Cardiac fibroblast (primary cell): ENCODE results near the gene DIAPH2.

Experiments used
- DNase-seq, 2 donors: peaks; one replicate each; pipeline versions ENCODE4 v3.0.0 to v3.0.0-alpha.2; 2010; ENCODE audit warnings: low read depth in 2 of 2
- H3K4me3 ChIP-seq, 2 donors: replicated peaks in 1 of 2; 1 replicate in 1 of 2; 2 replicates in 1 of 2; pipeline ENCODE4 v1.5.1; 2011; ENCODE audit warnings: low read depth in 2 of 2, low read length in 2 of 2, mild to moderate bottlenecking in 2 of 2, moderate library complexity in 1 of 2
- CTCF ChIP-seq: IDR thresholded peaks from one replicate; pipeline ENCODE4 v1.5.1; 2011; ENCODE audit warnings: low read depth, mild to moderate bottlenecking, low read length, inconsistent platforms

The DIAPH2 gene

GRCh38 chrX:97637289-97637688 is 952.6 kb downstream of the DIAPH2 start:
- no peak for TF ChIP-seq CTCF

GRCh38 chrX:97638621-97639020 is 954.0 kb downstream of the DIAPH2 start:
- no peak for TF ChIP-seq CTCF
- H3K4me3 ChIP-seq, result no peak overlapping the region
- no peak for DNase-seq

More at GRCh38 chrX:97637289-97637688, 952.6 kb downstream of the DIAPH2 start:
- DNase-seq, result peak in 1 of 2 donors; percentile 5
- no peak overlapping the region for H3K4me3 ChIP-seq

GRCh38 chrX:97639526-97639925 is 954.9 kb downstream of the DIAPH2 start:
- no peak for DNase-seq
- no peak for TF ChIP-seq CTCF
- no peak overlapping the region for H3K4me3 ChIP-seq
